Measurements from ENCODE around the gene DMBT1.
"Not testable (repeated sequence)": the region's sequence is repeated elsewhere in the genome, so short reads cannot be mapped to it uniquely, and the experiment has no call there.

The DMBT1 gene

DNA sequence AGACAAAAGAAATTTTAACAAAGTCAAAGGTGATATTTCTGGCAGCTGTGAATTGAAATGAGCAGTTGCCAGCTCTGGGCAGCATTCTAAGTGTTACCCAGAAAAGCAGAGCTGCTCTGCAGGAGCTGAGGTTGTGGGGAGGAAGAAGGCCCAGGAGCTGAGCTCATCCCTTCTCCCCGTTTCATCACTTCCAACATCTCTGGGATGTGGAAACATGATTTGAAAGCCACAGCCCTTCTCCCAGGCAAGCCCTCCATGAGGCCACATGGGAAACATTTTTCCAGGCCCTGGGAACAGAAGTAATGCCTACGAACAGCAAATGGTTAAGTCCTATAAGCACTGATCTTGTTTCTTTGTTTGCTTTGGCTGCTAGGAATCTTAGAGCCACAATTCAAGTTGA, 10.9 kb upstream of the DMBT1 start:
- DNase-seq: no peak

DNA sequence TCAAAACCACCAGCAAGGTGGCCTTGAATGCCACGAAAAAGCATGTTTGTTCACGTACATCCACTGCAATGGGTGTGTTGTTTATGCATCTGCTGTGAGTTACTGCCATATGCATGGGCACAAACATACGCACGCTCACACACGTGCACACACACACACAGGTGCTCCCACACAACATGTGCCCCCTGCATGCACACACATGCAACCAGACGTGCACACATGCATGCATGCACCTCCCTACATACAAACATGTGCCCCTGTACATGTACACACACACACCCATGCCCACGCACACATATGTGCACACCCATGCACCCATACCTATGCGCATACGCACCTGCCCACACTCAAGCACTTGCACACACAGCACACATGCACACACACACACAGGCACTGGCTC, 10.1 kb upstream of the DMBT1 start:
- DNase-seq: no peak

DNA sequence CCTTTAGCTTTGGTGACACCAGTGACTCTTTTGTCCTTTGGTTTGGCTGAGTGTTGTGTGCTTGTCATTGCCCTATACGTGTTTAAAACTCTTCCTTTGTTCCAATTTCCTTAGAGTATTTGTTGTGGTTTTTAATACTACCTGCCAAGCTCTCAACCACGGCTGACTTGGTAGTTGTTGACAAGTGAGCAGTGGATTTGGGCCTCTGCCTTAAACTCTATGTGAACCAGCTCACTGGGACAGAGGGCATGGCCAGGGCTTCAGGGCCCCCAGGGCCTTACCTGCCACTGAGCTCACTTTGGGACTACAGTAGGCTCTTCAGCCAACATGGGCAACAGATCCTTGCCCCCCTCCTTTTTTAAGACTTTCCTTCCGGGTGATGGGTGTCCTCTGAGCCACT, 9.6 kb upstream of the DMBT1 start:
- peak; percentile 7 for DNase-seq

DNA sequence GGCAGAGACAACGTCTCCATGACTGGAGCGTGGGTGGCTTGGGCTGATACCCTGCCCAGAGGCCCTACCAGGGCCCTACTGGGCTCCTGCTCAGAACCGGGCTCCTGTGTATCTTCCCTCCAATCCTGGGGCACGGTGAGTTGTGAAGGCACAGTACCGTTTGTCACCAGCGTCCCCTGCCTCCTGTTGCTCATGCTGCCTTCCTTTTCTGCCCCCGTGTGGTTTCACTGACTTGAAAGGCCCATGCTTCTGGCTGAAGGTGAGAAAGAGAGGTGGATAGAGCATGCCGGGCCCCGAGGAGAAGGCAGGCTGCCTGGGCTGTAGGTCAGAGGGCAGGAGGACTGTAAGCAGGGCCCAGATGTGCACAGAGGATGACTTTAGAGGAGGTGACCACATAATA, 9.1 kb upstream of the DMBT1 start:
- DNase-seq: peak; percentile 41

DNA sequence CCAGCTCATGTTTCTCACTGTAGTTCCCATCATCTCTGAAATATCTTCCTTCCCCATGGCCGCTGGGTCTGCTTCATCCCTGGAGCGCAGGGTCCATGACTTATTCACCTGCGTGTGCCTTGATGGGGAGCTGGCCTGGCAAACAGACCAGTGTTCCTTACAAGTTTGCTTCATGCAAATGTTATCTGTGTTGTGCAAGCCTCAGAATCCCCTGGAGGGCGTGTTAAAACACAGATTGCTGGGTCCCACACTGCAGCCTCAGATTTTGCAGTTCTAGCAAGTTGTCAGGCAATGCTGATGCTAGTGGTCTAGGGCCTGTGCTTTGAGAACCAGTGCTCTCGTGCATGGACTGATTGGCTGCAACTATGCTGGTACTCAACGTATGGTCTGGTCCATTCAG, 7.2 kb upstream of the DMBT1 start:
- DNase-seq: no peak

DNA sequence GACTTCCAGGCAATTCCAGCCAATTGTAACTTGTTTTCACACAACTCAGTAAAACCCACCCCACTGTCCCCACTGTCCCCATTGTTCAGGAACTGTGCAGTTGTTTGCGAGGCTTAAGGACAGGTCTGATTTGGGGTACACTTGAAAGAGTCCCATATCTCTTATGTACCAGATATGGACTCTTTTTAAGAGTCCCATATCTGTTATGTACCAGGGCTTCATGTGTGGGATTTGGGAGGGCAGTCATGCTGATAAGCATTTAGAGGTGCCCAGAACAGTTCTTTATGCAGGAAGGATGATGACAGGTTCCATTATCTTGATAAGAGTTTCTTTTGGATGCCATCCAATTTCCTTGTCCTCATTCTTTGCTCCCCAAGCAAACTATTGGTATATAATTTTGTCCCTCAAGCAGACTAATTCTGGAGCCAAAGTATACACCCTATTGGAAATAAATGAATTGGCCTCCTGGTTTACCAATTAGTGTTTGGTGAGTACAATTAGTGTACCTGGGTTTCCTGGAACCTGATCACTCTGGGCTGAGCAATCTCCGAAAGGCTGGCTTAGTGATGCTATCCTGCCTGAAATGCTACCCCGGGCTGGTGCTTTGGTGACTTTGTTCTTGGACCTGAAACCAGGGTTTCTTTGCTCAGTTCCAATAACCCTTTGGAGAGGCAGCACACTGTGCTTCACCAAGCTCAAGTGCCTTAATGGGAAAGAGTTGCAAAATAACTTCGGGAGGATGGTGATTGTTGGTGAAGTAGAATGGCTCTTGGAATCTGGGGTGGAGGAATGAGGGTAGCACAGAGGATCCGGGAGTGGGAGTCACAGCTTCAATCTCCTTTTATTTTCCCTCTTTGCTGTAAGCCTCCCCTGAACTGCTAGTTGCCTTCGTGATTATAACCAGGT, 6.2 kb upstream of the DMBT1 start:
- DNase-seq: no peak

DNA sequence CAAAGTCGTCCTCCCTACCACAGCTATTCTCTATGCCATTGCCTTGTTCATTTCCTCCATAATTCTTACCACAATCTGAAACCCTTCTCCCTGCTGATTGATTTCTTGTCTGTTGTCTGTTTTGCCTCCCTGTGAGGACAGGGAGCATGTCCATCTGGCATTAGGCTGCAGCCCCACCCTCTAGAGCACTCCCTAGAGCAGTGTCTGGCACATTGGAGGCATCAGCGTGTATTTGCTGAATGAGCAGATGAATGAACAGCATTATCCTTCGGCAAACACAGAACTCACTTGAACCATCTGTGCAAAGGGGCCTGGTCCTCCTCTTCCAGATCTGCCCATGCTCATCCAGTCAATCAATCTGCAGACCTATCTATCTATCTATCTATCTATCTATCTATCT, 5.1 kb upstream of the DMBT1 start:
- DNase-seq: no peak

DNA sequence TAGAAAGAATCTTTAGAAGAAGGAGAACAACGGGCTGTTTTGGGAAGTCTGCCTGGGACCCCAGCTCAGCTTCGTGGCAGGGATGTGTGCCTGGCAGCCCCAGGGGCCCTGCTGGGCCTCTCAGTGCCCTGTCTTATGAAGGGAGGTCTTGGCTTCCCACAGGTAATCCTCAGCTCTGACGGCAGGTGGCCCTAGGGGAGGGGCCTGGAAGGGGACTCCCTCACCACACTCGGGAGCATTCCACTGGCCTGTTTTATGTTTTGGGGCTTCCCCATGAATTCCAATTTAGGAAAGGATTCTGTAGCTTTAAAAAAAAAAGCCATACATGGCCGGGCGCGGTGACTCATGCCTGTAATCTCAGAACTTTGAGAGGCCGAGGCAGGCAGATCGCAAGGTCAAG, 3.0 kb upstream of the DMBT1 start:
- no peak for DNase-seq

DNA sequence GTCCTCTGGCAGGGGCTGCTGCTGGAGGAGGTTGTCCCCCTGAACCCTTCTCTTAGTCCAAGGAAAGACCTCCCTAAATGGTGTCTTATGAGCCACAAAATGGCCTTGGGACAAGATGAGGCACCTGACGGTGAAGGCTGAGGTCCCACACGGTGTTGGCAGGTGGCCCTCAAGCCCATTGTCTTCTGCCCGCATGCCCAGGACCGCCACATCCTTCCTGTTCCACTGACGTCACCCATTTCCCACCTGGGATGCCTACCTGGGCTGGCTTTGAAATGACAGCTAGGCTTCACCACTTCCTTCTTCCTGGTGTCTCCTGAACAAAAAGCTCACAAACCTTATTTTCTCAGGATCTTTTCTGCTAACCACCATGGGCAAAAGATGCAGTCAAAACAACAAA, 2.1 kb upstream of the DMBT1 start:
- DNase-seq: peak; percentile 26

DNA sequence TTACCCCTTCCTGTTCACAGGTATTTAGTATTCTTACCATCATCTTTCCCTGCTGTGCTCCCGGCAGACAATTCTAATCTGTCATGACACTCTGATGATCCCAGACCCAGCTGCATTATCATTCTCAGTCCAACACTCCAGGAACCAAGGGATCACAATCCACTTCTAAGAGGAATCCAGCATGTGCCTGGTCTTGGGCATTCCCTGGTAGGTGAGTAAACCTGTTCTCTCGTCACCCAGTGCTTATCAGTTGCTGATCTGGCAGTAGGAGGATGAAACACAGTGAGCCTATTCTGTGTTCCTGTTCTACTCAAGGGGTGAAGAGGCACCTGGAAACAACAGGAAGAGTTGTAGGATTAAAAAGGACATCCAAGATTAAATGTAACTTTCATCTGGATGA, 1.3 kb upstream of the DMBT1 start:
- DNase-seq: no peak

DNA sequence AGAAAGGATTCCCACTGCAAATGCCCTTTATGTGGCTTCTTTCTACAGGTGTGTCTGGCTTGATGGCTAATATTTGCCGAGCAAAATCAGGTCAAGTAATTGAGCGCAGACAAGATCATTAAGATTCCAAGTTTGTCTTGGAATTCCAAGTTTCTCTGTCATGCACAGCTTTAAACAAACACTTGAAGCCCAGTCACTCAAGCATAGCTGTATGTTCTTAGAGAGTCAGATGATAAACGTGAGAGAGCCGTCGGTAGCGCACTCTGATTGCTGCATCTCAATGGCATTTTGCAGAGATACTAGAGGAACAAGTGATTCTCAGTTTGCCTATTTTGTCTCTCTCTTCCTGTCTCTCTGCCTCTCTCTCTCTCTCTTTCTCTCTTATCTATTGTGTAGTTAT, 658 bp downstream of the DMBT1 start:
- DNase-seq: no peak

DNA sequence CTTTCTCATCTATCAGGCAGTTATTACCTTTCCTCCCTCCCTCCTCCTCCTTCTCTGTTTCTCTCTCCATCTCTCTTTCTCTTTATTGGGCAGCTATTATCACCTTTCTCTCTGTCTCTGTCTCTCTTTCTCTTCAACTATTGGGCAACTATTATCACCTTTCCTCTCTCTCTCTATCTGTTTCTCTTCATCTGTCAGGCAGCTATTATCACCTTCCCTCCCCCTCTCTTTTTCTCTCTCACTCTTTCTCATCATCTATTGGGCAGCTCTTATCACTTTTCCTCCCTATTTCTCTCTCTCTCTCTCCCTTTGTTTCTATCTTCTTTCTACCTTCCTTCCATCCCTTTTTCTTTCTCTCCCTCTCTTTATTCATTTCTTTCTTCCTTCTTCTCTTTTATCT, 1.2 kb downstream of the DMBT1 start:
- DNase-seq: no peak

DNA sequence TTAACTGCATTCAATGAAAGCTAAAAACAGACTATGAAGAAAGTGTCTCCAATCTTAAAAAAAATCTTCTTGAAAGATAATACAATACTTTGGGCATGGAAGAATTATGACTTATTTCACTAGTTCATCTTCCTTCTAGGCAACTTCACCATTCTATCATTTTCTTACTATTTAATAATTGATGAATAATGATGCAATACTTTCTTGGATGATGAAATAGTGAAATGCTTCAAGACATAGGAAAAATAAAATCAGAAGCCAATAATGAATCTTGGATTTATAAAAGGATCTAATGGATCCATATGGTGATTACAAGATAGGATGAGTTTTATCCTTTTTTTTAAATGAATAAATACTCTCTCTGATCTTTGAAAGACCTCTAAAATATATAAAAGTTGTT, 4.4 kb downstream of the DMBT1 start:
- no peak for DNase-seq

DNA sequence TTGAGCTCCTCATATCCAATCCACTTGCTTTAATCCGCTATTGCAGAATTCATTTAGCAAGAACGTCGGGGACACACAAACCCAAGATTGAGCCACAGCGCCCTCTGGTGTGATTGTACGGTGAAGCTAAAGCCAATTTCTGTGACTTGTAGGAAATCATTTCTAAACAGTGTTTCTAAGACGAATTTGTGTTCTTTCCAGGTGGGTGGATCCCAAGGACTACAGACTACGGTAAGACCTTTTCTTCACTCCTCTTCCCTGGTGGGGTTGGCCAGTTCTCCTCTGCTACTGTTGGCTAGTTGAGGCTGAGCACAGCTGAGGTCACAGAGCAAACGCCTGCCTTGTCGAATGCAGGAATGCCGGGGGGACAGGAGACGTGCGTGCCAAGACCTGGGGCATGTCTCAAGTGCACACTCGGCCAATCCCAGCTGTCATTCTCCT, 5.2 kb downstream of the DMBT1 start:
- peak; percentile 72 for DNase-seq

DNA sequence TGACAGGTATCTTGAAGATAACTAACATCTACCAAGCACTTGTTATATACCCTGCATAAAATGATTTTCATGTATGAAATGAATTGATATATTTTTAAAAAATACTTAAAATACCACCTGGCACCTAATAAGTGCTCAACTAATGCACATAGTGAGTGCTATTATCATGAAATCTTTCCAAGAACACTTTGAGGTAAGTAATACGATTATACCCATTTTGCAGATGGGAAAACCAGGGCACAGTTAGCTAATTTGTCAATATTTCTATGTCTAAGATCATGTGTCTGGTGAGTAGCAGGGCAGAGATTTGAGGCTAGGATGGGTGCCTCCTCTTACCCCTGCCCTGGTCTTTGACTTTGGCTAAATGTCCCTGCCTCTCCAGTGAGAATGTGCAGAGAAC, 6.1 kb downstream of the DMBT1 start:
- no peak for DNase-seq

DNA sequence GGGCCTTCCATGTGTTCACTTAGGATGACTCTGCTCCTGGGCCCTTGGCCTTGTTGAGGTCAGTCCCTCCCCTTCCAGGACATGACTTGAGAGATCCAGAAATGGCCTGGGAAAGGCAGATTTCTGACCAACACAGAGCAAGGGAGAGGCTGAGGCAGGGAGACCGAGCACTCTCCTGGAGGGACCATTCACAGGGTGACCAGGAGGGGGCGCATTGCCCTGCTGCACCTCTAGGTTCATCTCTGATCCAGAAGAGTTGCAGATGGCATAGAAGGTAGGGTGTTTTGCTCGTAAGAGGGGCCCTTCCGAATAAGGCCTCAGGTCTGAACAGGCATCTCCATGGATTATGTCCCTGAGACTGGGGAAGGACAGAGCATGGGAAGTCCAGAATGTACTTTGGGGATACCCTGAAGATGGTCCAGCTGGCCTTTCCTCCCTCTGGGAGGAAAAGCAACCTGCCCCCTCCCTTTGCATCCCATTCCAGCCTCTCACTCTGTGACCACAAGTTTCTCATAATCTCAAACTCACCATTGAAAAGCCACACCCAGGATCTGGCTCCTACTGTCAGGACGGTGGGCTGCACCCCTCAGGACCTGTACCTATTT, 6.6 kb downstream of the DMBT1 start:
- DNase-seq: peak; percentile 46

DNA sequence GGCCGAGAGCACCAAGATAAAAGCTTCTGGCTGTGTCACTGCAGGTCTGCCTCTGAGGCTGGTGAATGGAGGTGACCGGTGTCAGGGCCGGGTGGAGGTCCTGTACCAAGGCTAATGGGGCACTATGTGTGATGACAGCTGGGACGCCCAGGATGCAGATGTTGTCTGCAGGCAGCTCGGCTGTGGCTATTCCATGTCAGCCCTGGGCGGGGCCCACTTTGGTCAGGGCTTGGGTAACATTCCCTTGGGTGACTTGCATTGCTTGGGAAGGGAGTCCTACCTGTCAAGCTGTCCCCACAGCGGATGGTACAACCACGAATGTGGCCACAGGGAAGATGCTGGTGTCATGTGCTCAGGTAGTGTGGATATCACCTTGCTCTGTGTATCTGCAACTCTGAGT, 8.0 kb downstream of the DMBT1 start:
- no peak for DNase-seq

DNA sequence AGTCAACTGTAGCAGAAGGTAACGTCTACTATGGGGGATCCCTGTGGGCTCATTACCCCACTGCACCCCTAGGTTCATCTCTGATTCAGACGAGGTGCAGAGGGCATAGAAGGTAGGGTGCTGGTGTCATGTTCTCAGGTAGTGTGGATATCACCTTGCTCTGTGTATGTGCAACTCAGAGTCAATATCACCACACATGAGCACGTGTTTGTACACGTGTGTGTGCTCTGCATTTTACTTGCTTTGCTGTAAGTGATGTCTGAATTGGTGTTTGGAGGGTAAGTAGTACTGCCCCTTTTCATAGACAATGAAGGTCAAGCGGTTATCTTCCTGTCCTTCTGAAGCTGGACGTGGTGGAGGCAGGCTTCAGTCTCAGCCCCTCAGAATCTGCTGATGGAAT, 10.4 kb downstream of the DMBT1 start:
- no peak for DNase-seq

DNA sequence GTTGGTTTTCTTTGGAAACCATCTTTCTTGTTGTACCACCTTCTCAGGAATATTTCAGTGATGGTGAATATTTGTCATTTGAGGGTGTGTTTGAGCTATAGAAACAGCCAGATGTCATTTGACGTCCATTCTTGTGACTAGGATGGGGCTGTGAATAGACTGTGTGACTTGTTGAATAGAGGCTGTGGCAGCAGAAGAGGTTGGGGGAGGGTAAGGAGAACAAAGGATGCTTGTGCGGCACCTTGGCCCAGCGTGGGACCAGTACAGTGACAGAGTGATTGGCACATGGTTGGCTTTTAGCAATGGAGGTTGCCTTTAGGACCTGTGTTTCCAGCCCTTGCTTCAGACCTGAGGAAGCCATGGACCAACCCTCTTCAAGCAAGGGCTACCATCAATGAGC, 11.3 kb downstream of the DMBT1 start:
- DNase-seq: no peak

DNA sequence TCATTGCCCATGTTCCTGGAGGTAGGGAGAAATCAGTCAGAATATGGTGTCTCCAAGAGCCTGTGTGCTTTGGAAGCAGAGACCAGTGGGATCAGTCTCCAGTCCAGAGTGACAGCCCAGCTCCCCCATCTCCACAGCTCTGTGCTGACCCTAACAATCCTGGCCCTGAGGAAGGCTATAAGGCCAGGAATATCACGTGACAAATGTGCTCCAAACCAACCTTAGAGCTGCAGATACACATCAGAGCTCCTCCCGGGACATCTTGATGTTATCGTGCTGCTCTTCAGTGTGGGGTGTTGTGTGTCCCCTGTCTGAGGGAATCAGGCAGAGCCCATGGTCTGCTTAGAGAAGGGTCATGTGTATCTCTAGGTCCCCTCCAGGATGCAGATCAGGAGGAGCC, 15.2 kb downstream of the DMBT1 start:
- no peak for DNase-seq

DNA sequence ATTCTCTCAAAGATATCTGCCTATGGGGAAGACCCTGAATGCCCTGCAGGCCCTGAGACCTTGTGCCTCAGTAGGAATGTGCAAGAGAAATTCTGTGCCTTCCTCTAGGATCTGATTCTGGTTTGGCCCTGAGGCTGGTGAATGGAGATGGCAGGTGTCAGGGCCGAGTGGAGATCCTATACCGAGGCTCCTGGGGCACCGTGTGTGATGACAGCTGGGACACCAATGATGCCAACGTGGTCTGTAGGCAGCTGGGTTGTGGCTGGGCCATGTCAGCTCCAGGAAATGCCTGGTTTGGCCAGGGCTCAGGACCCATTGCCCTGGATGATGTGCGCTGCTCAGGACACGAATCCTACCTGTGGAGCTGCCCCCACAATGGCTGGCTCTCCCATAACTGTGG, 15.7 kb downstream of the DMBT1 start:
- DNase-seq: no peak

DNA sequence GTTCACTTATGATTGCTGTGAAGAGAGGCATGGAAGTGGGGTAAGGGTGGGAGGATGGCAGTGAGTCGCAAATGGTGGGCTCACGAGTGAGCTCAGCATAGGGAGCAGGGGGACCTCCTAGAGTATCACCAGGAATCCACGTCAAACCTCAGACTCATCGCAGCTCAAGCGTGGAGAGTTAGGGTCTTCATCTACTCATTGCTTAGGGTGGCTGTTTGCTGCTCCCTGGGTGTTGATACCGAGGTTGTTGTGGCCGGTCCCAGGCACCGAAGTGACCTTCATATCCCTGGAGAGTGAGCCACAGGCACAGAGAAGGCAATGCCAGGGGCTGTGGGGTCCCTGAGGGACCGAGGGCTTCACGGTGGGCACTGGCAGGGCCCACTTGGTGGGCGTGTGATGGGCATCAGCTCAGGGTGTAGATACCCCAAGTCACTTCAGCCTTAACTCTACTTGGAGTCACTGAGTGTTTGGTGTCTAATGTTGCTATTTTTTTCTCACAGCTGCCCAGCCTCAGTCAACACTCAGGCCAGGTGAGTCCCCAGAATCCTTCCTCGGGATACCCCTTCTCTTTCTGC, 16.8 kb downstream of the DMBT1 start:
- no peak for DNase-seq

DNA sequence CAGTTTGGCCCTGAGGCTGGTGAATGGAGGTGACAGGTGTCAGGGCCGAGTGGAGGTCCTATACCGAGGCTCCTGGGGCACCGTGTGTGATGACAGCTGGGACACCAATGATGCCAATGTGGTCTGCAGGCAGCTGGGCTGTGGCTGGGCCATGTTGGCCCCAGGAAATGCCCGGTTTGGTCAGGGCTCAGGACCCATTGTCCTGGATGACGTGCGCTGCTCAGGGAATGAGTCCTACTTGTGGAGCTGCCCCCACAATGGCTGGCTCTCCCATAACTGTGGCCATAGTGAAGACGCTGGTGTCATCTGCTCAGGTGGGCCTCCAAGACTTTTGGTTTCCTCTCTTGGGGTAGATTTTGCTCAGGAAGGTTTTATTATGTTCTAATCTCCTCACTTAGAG, 25.5 kb downstream of the DMBT1 start:
- not testable (repeated sequence) for DNase-seq

DNA sequence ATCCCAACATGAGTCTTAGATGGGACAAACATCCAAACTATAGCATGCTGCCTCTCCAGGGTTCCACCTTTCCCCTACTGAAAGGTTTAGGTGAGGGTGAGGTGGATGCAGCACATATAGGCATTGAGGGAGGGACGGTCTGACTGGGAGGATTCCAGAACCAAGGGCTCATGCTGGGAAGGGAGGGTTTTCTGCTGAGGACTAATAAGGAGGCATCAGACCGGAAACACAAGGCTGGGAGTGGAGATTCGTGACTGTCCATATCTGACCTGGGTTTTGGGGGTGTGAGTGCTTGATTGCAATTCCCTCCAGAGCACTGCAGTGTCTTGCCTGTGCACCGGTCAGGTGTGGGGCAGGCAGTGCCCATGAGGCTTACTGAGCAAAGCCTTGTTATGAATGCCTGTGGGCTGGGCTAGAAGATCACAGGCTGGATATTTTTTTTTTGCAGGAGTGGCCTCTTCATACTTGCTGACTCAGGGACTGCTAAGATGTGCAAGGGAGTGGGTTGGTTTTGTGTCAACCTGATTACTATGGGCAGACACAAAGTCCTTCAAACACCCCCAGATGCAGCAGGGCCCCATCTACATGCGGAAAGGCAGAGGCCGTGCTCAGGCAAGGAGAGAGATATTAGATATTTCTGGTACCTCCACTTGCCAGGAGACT, 26.7 kb downstream of the DMBT1 start:
- DNase-seq: no peak
